Activated CD4-positive, alpha-beta T cell treated with anti-CD3 and anti-CD28 coated beads for 24 hours (primary cell): Measurements from ENCODE around the gene CRACR2A.

ENCODE experiments used
- DNase-seq, 2 donors: peaks; one replicate each; pipeline ENCODE4 v3.0.0-alpha.2; 2020; ENCODE audit warnings: low read depth in 2 of 2

CRACR2A gene

GRCh38 chr12:3752096-3752709, 706 bp downstream of the CRACR2A start:
- DNase-seq, result peak; percentile 45 to 48

- DNase-seq, result no peak
Measured at GRCh38 chr12:3751151-3752095, 1.5 kb downstream of the CRACR2A start.

GRCh38 chr12:3750616-3751015, 2.3 kb downstream of the CRACR2A start:
- no peak for DNase-seq

GRCh38 chr12:3748620-3749019, 4.3 kb downstream of the CRACR2A start:
- DNase-seq, result no peak

GRCh38 chr12:3747976-3748619, 4.8 kb downstream of the CRACR2A start:
- DNase-seq, result no peak

GRCh38 chr12:3747543-3747942, 5.4 kb downstream of the CRACR2A start:
- no peak for DNase-seq

- no peak for DNase-seq
Measured at GRCh38 chr12:3746758-3747157, 6.2 kb downstream of the CRACR2A start.

- DNase-seq, result no peak
Measured at GRCh38 chr12:3745152-3745551, 7.8 kb downstream of the CRACR2A start.

- DNase-seq, result no peak
Measured at GRCh38 chr12:3744229-3744901, 8.5 kb downstream of the CRACR2A start.

- no peak for DNase-seq
Measured at GRCh38 chr12:3743803-3744202, 9.1 kb downstream of the CRACR2A start.

- no peak for DNase-seq
Measured at GRCh38 chr12:3741882-3742672, 10.8 kb downstream of the CRACR2A start.

GRCh38 chr12:3740480-3741231, 12.3 kb downstream of the CRACR2A start:
- no peak for DNase-seq

GRCh38 chr12:3735432-3735831, 17.5 kb downstream of the CRACR2A start:
- no peak for DNase-seq

GRCh38 chr12:3732901-3733300, 20.0 kb downstream of the CRACR2A start:
- no peak for DNase-seq

GRCh38 chr12:3730111-3730510, 22.8 kb downstream of the CRACR2A start:
- DNase-seq, result no peak

GRCh38 chr12:3728686-3729085, 24.2 kb downstream of the CRACR2A start:
- no peak for DNase-seq

GRCh38 chr12:3727877-3728632, 24.9 kb downstream of the CRACR2A start:
- DNase-seq, result no peak

- DNase-seq, result no peak
Measured at GRCh38 chr12:3727354-3727753, 25.6 kb downstream of the CRACR2A start.

GRCh38 chr12:3726456-3726855, 26.5 kb downstream of the CRACR2A start:
- no peak for DNase-seq
